DND-41 (cell line): ENCODE data around the gene ACAA1.
A peak's percentile ranks its signal among the peaks of the same experiment; 100 is the strongest.

ENCODE experiments used
- ATAC-seq: fragments of 200-7000 bp; cut with Tn5 transposase; 3 replicates; pipeline ENCODE4 v1.9.1; 2021; ENCODE audit warnings: low read depth; ENCODE audit not compliant: insufficient read depth
- DNase-seq: peaks from one replicate; pipeline ENCODE4 v3.0.0-alpha.2; 2020
- H2AFZ ChIP-seq: 2 replicates; pipeline ENCODE4 v1.6.0; 2012; ENCODE audit warnings: low read depth, low read length
- H3K27ac ChIP-seq: 2 replicates; pipeline ENCODE4 v1.5.1; 2012; ENCODE audit warnings: low read length, inconsistent platforms
- H3K27me3 ChIP-seq: fragments of 200-600 bp; sonication (generic); 2 replicates; pipeline ENCODE4 v1.6.0; 2012; ENCODE audit warnings: low read length, mild to moderate bottlenecking, inconsistent platforms; ENCODE audit not compliant: insufficient read depth, poor library complexity
- H3K36me3 ChIP-seq: 2 replicates; pipeline ENCODE4 v1.5.1; 2012; ENCODE audit warnings: low read length, inconsistent platforms; ENCODE audit not compliant: insufficient read depth
- H3K4me1 ChIP-seq: 2 replicates; pipeline ENCODE4 v1.5.1; 2012; ENCODE audit warnings: mild to moderate bottlenecking, low read length; ENCODE audit not compliant: insufficient read depth
- H3K4me2 ChIP-seq: 2 replicates; pipeline ENCODE4 v1.6.0; 2012; ENCODE audit warnings: mild to moderate bottlenecking, moderate library complexity, low read length, inconsistent platforms; ENCODE audit not compliant: insufficient read depth
- H3K4me3 ChIP-seq, 2 experiments: fragments of 200-600 bp in 1 of 2; shearing (Covaris generic) in 1 of 2; 2 replicates each; pipeline ENCODE4 v1.5.1; 2012 to 2016; ENCODE audit warnings: inconsistent platforms in 2 of 2, low read length in 2 of 2, mild to moderate bottlenecking in 2 of 2, low read depth in 1 of 2, moderate library complexity in 1 of 2
- H3K79me2 ChIP-seq: 2 replicates; pipeline ENCODE4 v1.6.0; 2012; ENCODE audit warnings: low read length, inconsistent platforms; ENCODE audit not compliant: insufficient read depth
- H3K9ac ChIP-seq: 2 replicates; pipeline ENCODE4 v1.6.0; 2012; ENCODE audit warnings: low read depth, mild to moderate bottlenecking, inconsistent platforms, low read length, moderate library complexity
- H3K9me3 ChIP-seq: 2 replicates; pipeline ENCODE4 v1.5.1; 2012; ENCODE audit warnings: low read length, moderate library complexity, mild to moderate bottlenecking, inconsistent platforms; ENCODE audit not compliant: insufficient read depth, severe bottlenecking
- H4K20me1 ChIP-seq: 2 replicates; pipeline ENCODE4 v1.6.0; 2012; ENCODE audit warnings: low read length; ENCODE audit not compliant: insufficient read depth
- EZH2 ChIP-seq: IDR thresholded peaks from 3 replicates; pipeline ENCODE4 v1.6.1; 2012; ENCODE audit warnings: borderline replicate concordance, low read depth, mild to moderate bottlenecking, moderate library complexity, low read length, inconsistent platforms; ENCODE audit not compliant: severe bottlenecking
- TF ChIP-seq, protein P1 (sequence below): IDR thresholded peaks from 2 replicates; pipeline ENCODE4 v1.5.1; 2012; ENCODE audit warnings: borderline replicate concordance, low read length, moderate library complexity, mild to moderate bottlenecking; ENCODE audit not compliant: poor library complexity, severe bottlenecking; ENCODE audit errors: extremely low read depth

The ACAA1 gene

GRCh38 chr3:38168151-38169026 is 31.5 kb upstream of the ACAA1 start:
- no peak overlapping the region for H3K4me3 ChIP-seq
- peaks cover 81% of the 10 kb centered on the region for H3K79me2 ChIP-seq
- TF ChIP-seq, protein P1, sequence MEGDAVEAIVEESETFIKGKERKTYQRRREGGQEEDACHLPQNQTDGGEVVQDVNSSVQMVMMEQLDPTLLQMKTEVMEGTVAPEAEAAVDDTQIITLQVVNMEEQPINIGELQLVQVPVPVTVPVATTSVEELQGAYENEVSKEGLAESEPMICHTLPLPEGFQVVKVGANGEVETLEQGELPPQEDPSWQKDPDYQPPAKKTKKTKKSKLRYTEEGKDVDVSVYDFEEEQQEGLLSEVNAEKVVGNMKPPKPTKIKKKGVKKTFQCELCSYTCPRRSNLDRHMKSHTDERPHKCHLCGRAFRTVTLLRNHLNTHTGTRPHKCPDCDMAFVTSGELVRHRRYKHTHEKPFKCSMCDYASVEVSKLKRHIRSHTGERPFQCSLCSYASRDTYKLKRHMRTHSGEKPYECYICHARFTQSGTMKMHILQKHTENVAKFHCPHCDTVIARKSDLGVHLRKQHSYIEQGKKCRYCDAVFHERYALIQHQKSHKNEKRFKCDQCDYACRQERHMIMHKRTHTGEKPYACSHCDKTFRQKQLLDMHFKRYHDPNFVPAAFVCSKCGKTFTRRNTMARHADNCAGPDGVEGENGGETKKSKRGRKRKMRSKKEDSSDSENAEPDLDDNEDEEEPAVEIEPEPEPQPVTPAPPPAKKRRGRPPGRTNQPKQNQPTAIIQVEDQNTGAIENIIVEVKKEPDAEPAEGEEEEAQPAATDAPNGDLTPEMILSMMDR: no peak
- TF ChIP-seq EZH2: no peak
- H3K27me3 ChIP-seq: no peaks in the 10 kb centered on the region
- peaks cover 61% of the 10 kb centered on the region for H3K4me1 ChIP-seq
- peak overlapping the region; percentile 72; the same call in 1 of the 2 replicates for H3K4me2 ChIP-seq
- ATAC-seq (no peak), DNase-seq (no peak)
- no peak overlapping the region for H3K27ac ChIP-seq
- peaks cover 40% of the 10 kb centered on the region for H4K20me1 ChIP-seq
- no peaks in the 10 kb centered on the region for H3K9me3 ChIP-seq
- no peak overlapping the region for H3K9ac ChIP-seq
- no peak overlapping the region for H2AFZ ChIP-seq
- H3K36me3 ChIP-seq: no peaks in the 10 kb centered on the region; the same call in 1 of the 2 replicates

GRCh38 chr3:38167591-38167990 is 30.7 kb upstream of the ACAA1 start:
- H3K9ac ChIP-seq: peak overlapping the region; percentile 78; the same call in 1 of the 2 replicates
- no peaks in the 10 kb centered on the region; the same call in 1 of the 2 replicates for H3K36me3 ChIP-seq
- TF ChIP-seq EZH2: no peak
- TF ChIP-seq, protein P1: no peak
- peaks cover 33% of the 10 kb centered on the region for H4K20me1 ChIP-seq
- peak overlapping the region; percentile 72 for H3K4me2 ChIP-seq
- H3K4me3 ChIP-seq: peak overlapping the region in 1 of 2 experiments; percentile 70; a peak in 2 of 4 replicates
- no peak overlapping the region for H3K27ac ChIP-seq
- ATAC-seq (no peak), DNase-seq (no peak)
- H3K27me3 ChIP-seq: no peaks in the 10 kb centered on the region
- H2AFZ ChIP-seq: no peak overlapping the region
- H3K9me3 ChIP-seq: no peaks in the 10 kb centered on the region
- H3K79me2 ChIP-seq: peaks cover 73% of the 10 kb centered on the region
- H3K4me1 ChIP-seq: peaks cover 53% of the 10 kb centered on the region

GRCh38 chr3:38165722-38166387 is 28.9 kb upstream of the ACAA1 start:
- H3K9ac ChIP-seq: peak overlapping the region; percentile 78
- no peaks in the 10 kb centered on the region for H3K9me3 ChIP-seq
- peaks cover 18% of the 10 kb centered on the region for H4K20me1 ChIP-seq
- peak overlapping the region; percentile 96 for H2AFZ ChIP-seq
- H3K4me3 ChIP-seq: peak overlapping the region; percentile 70 to 79
- no peaks in the 10 kb centered on the region for H3K27me3 ChIP-seq
- no peak for DNase-seq
- H3K27ac ChIP-seq: peak overlapping the region; percentile 100
- TF ChIP-seq, protein P1: no peak
- TF ChIP-seq EZH2: no peak
- peak overlapping the region; percentile 72 for H3K4me2 ChIP-seq
- no peaks in the 10 kb centered on the region; the same call in 1 of the 2 replicates for H3K36me3 ChIP-seq
- H3K4me1 ChIP-seq: peaks cover 42% of the 10 kb centered on the region
- ATAC-seq: peak; percentile 20
- H3K79me2 ChIP-seq: peaks cover 56% of the 10 kb centered on the region
